Stimulated activated CD8-positive, alpha-beta memory T cell treated with anti-CD3 and anti-CD28 coated beads, Interleukin-2, amount 100 ng/mL, for 48 hours (primary cell): ENCODE data around the gene ATAT1.

Experiments
- DNase-seq, 2 donors: peaks; one replicate each; pipeline ENCODE4 v3.0.0-alpha.2; 2020; ENCODE audit warnings: low read depth in 2 of 2

Gene ATAT1

GRCh38 chr6:30684386-30685156 is 57.9 kb downstream of the ATAT1 start:
- DNase-seq, result peak in 1 of 2 donors; percentile 49

- DNase-seq, result no peak
Measured at GRCh38 chr6:30685157-30686008, 58.7 kb downstream of the ATAT1 start.

- peak; percentile 78 to 82 for DNase-seq
Measured at GRCh38 chr6:30686009-30686907, 59.6 kb downstream of the ATAT1 start, which contains the start of gene PPP1R18. TSS of gene PPP1R18 (minus strand) at chr6:30686645. CDS start at chr6:30686018, 627 bp downstream.

- peak; percentile 85 to 87 for DNase-seq
Measured at GRCh38 chr6:30686908-30687658, 60.4 kb downstream of the ATAT1 start.

DNA sequence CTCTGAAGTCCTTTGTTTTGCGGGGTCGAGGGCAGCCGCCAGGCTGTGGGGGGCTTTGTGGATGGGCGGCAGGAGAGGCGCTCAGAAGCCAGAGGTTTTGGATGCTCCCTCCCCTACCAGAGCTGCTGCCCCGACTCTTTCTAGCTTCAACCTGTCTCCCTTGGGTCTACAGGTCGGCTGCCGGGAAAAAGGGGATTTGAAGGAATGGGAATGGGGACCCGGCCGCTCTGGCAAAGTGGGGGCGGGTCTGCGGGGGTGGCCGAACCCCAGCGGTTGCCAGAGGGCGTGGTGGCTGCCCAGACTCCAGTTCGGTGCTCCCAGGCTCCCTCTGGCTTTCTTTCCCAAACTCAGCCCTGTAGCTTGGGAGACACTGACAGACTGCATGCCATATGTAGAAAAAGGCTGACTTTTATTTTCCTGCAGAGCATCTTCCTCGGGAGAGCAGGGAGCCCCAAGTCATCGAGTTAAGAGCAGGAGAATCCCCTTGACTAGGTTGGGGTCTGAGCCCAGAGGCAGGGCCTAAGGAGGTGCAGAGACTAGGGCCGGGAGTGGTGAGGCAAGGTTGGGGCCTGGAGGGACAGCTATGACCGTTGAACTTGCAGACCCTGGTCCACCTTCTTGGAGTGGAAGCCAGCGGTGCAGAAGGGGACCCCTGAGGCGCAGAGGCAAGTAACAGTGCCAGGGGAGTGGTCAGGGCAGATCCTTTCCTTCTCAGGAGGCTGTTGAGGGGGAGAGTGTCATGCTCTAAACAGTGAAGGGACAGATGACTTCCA is 61.2 kb downstream of the ATAT1 start:
- no peak for DNase-seq

- no peak for DNase-seq
Measured at GRCh38 chr6:30688569-30688968, 61.9 kb downstream of the ATAT1 start.

GRCh38 chr6:30689022-30689865 is 62.6 kb downstream of the ATAT1 start:
- DNase-seq, result no peak

DNA sequence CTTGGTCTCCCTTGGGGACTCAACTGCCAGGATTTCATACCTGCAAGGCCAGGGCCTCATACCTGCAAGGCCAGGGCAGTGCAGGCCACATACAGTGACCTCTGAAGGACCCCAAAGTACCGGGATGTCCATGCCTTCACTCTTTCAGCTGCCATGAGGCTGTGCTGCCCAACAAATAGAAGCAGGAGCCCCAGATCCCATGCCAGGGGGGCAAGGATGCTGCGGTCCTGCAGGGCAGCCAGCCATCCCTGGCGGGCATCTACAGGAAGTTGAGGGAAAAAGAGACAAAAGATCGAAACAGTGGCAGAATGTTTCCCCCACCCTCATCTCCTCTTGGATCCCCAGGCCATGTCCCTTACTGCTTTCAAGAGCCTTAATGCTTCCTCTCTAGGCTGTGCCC is 63.3 kb downstream of the ATAT1 start:
- DNase-seq, result no peak

GRCh38 chr6:30690403-30691207 is 63.9 kb downstream of the ATAT1 start, which contains the start of gene NRM:
TSS of gene NRM (minus strand) at chr6:30690984. CDS start at chr6:30690974, 10 bp downstream.
- DNase-seq, result peak; percentile 75 to 78

DNA sequence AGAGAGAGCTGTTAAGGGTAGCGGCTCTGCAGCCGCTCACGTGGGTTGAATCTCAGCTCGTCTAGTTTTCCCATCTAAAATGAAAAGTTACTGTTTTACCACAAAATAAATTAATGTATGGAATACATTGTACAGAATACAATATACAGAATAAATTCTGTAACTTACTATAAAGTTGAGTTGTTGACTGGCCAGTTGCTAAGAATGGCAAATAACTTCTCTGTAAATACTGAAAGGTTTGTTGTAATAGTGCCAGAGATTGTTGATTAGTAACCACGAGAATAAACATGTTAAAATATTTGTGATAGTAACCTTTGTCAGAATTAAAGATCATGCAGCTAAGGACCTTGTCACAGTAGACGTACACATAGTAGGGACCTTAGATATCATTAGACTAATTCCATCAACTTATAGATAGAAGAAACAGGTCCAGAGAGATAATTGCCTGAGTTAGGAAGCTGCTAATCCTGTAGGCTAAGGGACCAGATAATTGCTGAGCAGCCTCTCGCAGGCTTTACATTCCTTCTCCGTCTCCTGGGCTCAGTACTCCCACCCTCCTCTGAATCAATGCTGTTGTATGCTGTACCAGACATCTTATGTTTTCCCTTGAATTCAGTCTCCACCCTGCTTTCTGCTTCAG is 64.7 kb downstream of the ATAT1 start:
- DNase-seq, result no peak
